Measurements from ENCODE around the gene GABRA5. TPM values are rescaled to one million over a fixed set of nuclear protein-coding genes. Genes with fewer than 3 reads are reported as not detected.

Gene GABRA5
- polyA plus RNA-seq, 1 donor from 2014 or later: not detected

DNA sequence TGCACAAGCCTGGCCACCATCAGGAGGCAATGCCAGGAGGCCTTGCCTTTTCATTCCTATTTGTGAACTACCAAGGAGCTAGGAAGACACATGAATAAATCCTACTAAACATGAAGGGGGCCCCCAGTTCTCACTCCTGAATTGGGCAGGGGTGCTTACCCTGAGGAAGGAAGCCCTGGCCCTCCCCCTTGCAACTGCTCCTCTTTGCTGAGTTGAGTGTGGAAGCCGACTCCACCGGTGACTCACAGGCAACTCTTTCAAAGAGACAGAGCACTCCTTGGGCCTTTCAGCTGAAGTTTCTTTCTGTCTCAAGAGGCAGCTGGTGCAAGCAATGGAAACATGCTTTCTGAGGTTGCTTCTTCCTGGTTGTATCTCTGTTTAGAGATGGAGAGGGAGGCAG lies 105.8 kb downstream of the GABRA5 start:
- Mint-ChIP-seq H3K9me3 (peaks cover 0 to 5% (median 3%) of the 10 kb centered on the region in 3 donors), H3K4me1 (no peaks in the 10 kb centered on the region), H3K4me3 (peak overlapping the region in 1 of 4 donors; percentile 73), H3K27ac (no peak overlapping the region), H3K27me3 (peaks cover 8% of the 10 kb centered on the region), H3K36me3 (no peaks in the 10 kb centered on the region)

DNA sequence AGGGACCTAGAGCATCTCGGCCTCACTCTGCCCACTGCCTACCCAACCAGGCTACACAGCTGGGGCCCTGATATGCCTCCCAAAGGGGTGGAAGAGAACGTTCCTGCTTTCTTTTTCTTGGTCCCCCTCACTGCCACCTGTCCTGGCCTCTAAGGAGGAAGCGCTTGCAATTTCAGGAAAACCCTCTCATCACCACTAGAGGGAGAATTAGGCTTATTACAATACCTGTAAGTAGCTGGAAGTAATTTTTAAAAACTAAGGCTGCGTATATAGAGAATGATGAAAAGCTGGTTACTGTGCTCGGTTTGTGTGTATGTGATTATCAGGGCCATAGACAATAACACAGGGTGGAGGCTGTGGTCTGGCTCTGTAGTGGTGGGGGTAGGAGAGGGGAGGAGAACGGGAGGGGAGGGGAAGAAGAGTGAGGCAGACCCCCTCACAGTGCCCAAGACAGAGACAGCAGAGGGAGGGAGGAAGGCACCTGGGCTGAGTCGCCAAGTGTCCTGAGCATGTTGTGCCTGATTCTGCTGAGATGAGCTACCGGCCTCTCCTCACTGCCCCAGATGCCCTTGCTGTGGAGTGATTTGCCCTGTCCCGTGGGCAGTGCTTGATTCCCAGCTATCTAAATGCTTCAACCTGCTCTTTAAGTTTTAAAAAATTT lies 107.4 kb downstream of the GABRA5 start:
- Mint-ChIP-seq H3K36me3 (no peaks in the 10 kb centered on the region), H3K4me1 (no peaks in the 10 kb centered on the region), H3K27ac (no peak overlapping the region), H3K27me3 (peaks cover 8% of the 10 kb centered on the region), H3K9me3 (peaks cover 0 to 5% (median 3%) of the 10 kb centered on the region in 3 donors), H3K4me3 (no peak overlapping the region)

DNA sequence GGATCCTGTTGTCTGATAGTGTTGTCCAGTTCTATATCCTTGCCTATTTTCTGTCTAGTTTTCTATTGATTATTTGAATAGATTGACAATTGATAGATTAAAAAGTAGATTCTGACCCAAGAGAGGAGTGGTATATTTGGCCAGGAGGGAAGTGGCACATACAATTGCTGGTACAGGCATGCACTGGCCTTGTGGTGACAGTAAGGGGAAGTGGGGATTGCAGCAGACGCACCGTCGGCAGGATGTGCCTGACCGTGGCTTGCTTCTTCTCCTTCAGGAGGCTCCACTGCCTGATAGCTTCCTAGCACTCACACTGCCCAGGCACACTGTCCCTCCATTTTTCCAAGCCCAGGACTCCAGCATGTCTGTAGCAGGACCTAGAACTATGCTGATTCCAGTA lies 114.6 kb downstream of the GABRA5 start:
- Mint-ChIP-seq H3K4me1 (no peaks in the 10 kb centered on the region), H3K27ac (no peak overlapping the region), H3K9me3 (peaks cover 0 to 13% (median 1%) of the 10 kb centered on the region in 3 donors), H3K36me3 (no peaks in the 10 kb centered on the region), H3K27me3 (no peaks in the 10 kb centered on the region), H3K4me3 (no peak overlapping the region)

DNA sequence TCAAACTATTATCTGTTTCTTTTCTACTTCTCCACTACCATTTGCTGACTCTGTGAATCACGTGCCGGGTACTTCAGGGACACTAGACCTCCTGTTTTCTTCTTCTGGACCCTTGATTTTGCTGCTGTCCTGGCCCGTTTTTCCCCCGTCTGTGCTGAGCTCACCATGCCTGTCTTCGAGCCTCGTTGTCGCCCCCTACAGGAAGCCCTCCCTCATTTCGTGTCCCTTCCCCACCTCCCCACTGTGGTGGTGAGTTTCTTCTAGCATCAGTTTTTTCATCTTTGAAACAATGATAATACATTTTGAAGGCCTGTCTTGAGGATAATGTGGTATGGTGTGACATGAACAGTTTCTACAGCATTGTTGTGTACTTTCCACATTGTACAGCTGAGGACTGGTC lies 117.0 kb downstream of the GABRA5 start:
- Mint-ChIP-seq H3K4me1 (no peaks in the 10 kb centered on the region), H3K9me3 (peaks cover 1 to 25% (median 2%) of the 10 kb centered on the region in 3 donors), H3K27me3 (no peaks in the 10 kb centered on the region), H3K36me3 (no peaks in the 10 kb centered on the region), H3K27ac (no peak overlapping the region), H3K4me3 (no peak overlapping the region)

DNA sequence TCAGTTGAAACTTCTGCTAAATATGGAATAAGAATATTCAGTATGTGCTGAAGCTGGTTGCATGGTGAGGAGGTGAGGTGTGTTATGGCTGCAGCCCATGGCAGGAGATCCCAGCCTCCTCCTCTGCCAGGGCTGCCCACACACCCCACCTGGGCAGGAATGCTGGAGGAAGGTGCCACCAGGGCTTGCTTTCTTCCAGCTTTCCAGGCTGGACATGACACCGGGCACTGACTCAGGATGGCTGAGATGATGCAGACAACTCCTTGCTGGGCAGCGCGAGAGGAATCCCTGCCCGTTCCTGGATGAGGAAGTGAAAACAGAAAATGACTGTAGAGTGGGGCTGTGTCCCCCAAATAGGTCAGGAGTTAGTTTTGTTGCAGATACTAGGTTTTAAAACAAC lies 118.2 kb downstream of the GABRA5 start:
- Mint-ChIP-seq H3K27ac (no peak overlapping the region), H3K4me3 (no peak overlapping the region), H3K4me1 (no peaks in the 10 kb centered on the region), H3K36me3 (no peaks in the 10 kb centered on the region), H3K9me3 (peaks cover 3 to 30% (median 3%) of the 10 kb centered on the region in 3 donors), H3K27me3 (no peaks in the 10 kb centered on the region)

DNA sequence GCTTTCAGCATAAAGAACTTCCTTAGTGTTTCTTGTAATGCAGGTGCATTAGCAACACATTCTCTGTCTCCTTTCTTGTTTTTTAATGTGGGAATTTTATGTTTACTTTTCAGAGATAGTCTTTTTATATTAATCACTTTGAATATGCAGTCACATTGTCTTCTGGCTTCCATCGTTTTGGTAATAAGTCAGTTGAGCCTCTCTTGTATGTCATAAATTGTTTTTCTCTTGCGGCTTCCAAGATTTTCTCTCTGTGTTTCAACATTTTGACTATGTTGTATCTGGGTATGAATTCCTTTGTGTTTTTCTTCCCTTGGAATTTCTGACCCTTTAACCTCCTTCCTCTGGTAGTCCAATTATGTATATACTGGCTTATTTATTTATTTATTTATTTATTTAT lies 129.4 kb downstream of the GABRA5 start:
- Mint-ChIP-seq H3K9me3 (peaks cover 7 to 28% (median 9%) of the 10 kb centered on the region in 3 donors), H3K4me1 (no peaks in the 10 kb centered on the region), H3K27me3 (no peaks in the 10 kb centered on the region), H3K36me3 (no peaks in the 10 kb centered on the region), H3K27ac (no peak overlapping the region), H3K4me3 (no peak overlapping the region)

Other genes starting within 250 kb of the GABRA5 start
- not detected for gene GABRB3, start 94.0 kb upstream of the GABRA5 start, polyA plus RNA-seq
- not detected for gene GABRG3, start 104.1 kb downstream of the GABRA5 start, polyA plus RNA-seq